A673 (cell line): ENCODE measurements around the gene CPHXL2. TPM values are rescaled to one million over a fixed set of nuclear protein-coding genes. Genes with fewer than 3 reads are reported as not detected.

ENCODE experiments used
- BruUV-seq: library from RNA; stranded (reverse); fragments of 400-500 nt; replicated peaks from 2 replicates; lab custom pipeline; 2021; lab: Mats Ljungman, UMichigan
- CTCF ChIA-PET: fragments of 300-600 bp; sonication (Branson Sonifier 250); formaldehyde crosslinking; loops from one replicate; lab custom pipeline; 2022; ENCODE audit warnings: antibody characterized with exemption; lab: Charles Lee
- POLR2A ChIA-PET: fragments of 300-600 bp; sonication (Branson Sonifier 250); formaldehyde crosslinking; loops from one replicate; lab custom pipeline; 2022; ENCODE audit warnings: antibody characterized with exemption; ENCODE audit not compliant: low non-redundant PET; lab: Charles Lee
- DNase-seq: peaks from one replicate; pipeline ENCODE4 v3.0.0-alpha.2; 2015; ENCODE audit warnings: low spot score
- H3K27ac ChIP-seq: fragments of 200-600 bp; sonication (generic); 2 replicates; pipeline ENCODE4 v1.5.1; 2016; ENCODE audit warnings: mixed run types, low read depth, mild to moderate bottlenecking, mixed read lengths, antibody characterized with exemption, low read length; ENCODE audit not compliant: poor library complexity, severe bottlenecking
- H3K27me3 ChIP-seq: fragments of 200-600 bp; sonication (generic); replicated peaks from 2 replicates; pipeline ENCODE4 v1.6.1; 2017; ENCODE audit warnings: mixed run types, low read depth, mild to moderate bottlenecking, mixed read lengths, antibody characterized with exemption, low read length; ENCODE audit not compliant: insufficient read depth, poor library complexity
- H3K36me3 ChIP-seq: fragments of 200-600 bp; sonication (generic); 2 replicates; pipeline ENCODE4 v1.6.1; 2016; ENCODE audit warnings: mixed run types, mild to moderate bottlenecking, mixed read lengths, antibody characterized with exemption, low read length; ENCODE audit not compliant: insufficient read depth, poor library complexity, severe bottlenecking
- H3K4me1 ChIP-seq: fragments of 200-600 bp; sonication (generic); 2 replicates; pipeline ENCODE4 v1.6.1; 2017; ENCODE audit warnings: mixed run types, mild to moderate bottlenecking, mixed read lengths, antibody characterized with exemption, low read length; ENCODE audit not compliant: insufficient read depth, poor library complexity, severe bottlenecking
- H3K4me3 ChIP-seq: fragments of 200-600 bp; sonication (generic); 2 replicates; pipeline ENCODE4 v1.5.1; 2016; ENCODE audit warnings: low read depth, mixed run types, mild to moderate bottlenecking, mixed read lengths, low read length; ENCODE audit not compliant: poor library complexity, severe bottlenecking
- H3K9me3 ChIP-seq: fragments of 200-600 bp; sonication (generic); 2 replicates; pipeline ENCODE4 v1.6.1; 2016; ENCODE audit warnings: mixed run types, low read depth, mild to moderate bottlenecking, mixed read lengths, antibody characterized with exemption, low read length; ENCODE audit not compliant: poor library complexity, severe bottlenecking
- CTCF ChIP-seq: fragments of 300-800, 200-600 bp; sonication (generic); conservative IDR thresholded peaks from 2 replicates; pipeline ENCODE4 v1.5.1; 2017; ENCODE audit warnings: low read depth, mild to moderate bottlenecking, antibody characterized with exemption, low read length, moderate library complexity, mixed read lengths
- EZH2 ChIP-seq: fragments of 200-600 bp; sonication (generic); IDR thresholded peaks from 2 replicates; pipeline ENCODE4 v1.6.1; 2017; ENCODE audit warnings: borderline replicate concordance, low read depth, mild to moderate bottlenecking, mixed read lengths, antibody characterized with exemption, low read length; ENCODE audit not compliant: poor library complexity, severe bottlenecking
- intact Hi-C: fragments of 100-400 bp; cut with micrococcal nuclease; formaldehyde crosslinking; loops from one replicate; pipeline ENCODE4 v1.10.0; 2022; ENCODE audit not compliant: unreplicated experiment
- total RNA-seq: library from RNA; stranded (reverse); gene quantifications from 2 replicates; pipeline ENCODE4 v1.2.3, GENCODE V29; 2021

CPHXL2 gene
- total RNA-seq, 1 experiment from 2014 or later: not detected

GRCh38 chr16:75695708-75696107, 18.9 kb upstream of the CPHXL2 start:
- H3K9me3 ChIP-seq: no peaks in the 10 kb centered on the region
- no peak for TF ChIP-seq EZH2
- peak; percentile 50 for TF ChIP-seq CTCF
- no TSS peak for BruUV-seq
- H3K27me3 ChIP-seq: no peaks in the 10 kb centered on the region
- DNase-seq: peak; percentile 39
- H3K36me3 ChIP-seq: no peaks in the 10 kb centered on the region
- no peak overlapping the region for H3K4me3 ChIP-seq
- ChIA-PET POLR2A (no interaction called here), CTCF (interaction anchor here (0.6 kb wide), 2 partner anchors 11 to 30 kb away, joined by 3 to 5 read pairs; no protein-coding TSS in a partner anchor)
- no peak overlapping the region for H3K27ac ChIP-seq
- intact Hi-C loops: no loop called here
- no peaks in the 10 kb centered on the region for H3K4me1 ChIP-seq

DNA sequence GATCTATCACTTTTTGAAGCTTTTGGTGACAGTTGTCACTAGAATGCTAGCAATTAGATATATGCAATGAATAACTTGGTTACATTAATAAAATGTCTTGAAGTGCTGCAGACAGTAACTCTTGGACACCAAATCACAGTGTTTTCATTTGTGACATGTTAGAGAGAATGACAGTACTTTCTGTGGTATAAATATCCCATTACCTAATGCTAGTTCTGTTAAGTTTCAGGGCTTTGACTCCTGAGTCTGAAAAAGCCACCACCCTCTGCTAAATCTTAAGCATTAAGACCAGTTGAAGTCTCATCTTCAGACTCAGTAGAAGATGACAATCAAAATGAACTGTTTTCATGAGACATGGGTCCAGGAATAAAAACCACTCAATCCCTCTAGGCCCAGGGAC, 10.6 kb upstream of the CPHXL2 start:
- no TSS peak for BruUV-seq
- POLR2A ChIA-PET: no interaction called here
- no peak overlapping the region for H3K27ac ChIP-seq
- CTCF ChIA-PET: no interaction called here
- no peaks in the 10 kb centered on the region for H3K27me3 ChIP-seq
- no peak for DNase-seq
- TF ChIP-seq CTCF (no peak), EZH2 (no peak)
- no peaks in the 10 kb centered on the region for H3K9me3 ChIP-seq
- H3K4me3 ChIP-seq: no peak overlapping the region
- no peaks in the 10 kb centered on the region for H3K36me3 ChIP-seq
- intact Hi-C loops: loop anchor here (10.0 kb wide), 1 partner anchor 57 kb away; no protein-coding TSS in a partner anchor
- H3K4me1 ChIP-seq: no peaks in the 10 kb centered on the region

- Histone ChIP-seq H3K4me1 (no peaks in the 10 kb centered on the region), H3K4me3 (no peak overlapping the region), H3K27ac (no peak overlapping the region), H3K27me3 (no peaks in the 10 kb centered on the region), H3K9me3 (no peaks in the 10 kb centered on the region), H3K36me3 (no peaks in the 10 kb centered on the region)
- ChIA-PET CTCF (no interaction called here), POLR2A (no interaction called here)
- no TSS peak for BruUV-seq
- intact Hi-C loops: loop anchor here (10.0 kb wide), 1 partner anchor 62 kb away; no protein-coding TSS in a partner anchor
- TF ChIP-seq CTCF: no peak
- TF ChIP-seq EZH2: no peak
- DNase-seq: no peak
Measured at GRCh38 chr16:75682308-75682707, 5.5 kb upstream of the CPHXL2 start.
